Esophagus squamous epithelium (tissue), 5 donors: ENCODE results near the gene PRR35. TPM values are rescaled to one million over a fixed set of nuclear protein-coding genes. Genes with fewer than 3 reads are reported as not detected.

Experiments used
- DNase-seq: peaks from one replicate; lab custom pipeline; 2025; lab: John Stamatoyannopoulos, UW
- H3K27ac ChIP-seq, 4 donors: fragments of 200-600 bp; sonication (generic); one replicate each; pipeline ENCODE4 v1.5.1; 2016 to 2019; ENCODE audit warnings: mild to moderate bottlenecking in 1 of 4
- H3K27me3 ChIP-seq, 4 donors: fragments of 200-600 bp; sonication (generic); 1 replicate in 3 of 4; 2 replicates in 1 of 4; pipeline versions ENCODE4 v1.5.1 to v1.6.0; 2017 to 2021; ENCODE audit warnings: antibody characterized with exemption in 1 of 4
- H3K36me3 ChIP-seq, 3 donors: fragments of 200-600 bp; sonication (generic); one replicate each; pipeline ENCODE4 v1.5.1; 2016 to 2019
- H3K4me1 ChIP-seq, 3 donors: fragments of 200-600 bp; sonication (generic); one replicate each; pipeline ENCODE4 v1.5.1; 2017 to 2019
- H3K4me3 ChIP-seq, 4 donors: fragments of 200-600 bp; sonication (generic); 1 replicate in 3 of 4; 2 replicates in 1 of 4; pipeline ENCODE4 v1.5.1; 2016 to 2019; ENCODE audit warnings: mild to moderate bottlenecking in 2 of 4, moderate library complexity in 1 of 4
- H3K9me3 ChIP-seq, 3 donors: fragments of 200-600 bp; sonication (generic); one replicate each; pipeline ENCODE4 v1.5.1; 2016 to 2019
- CTCF ChIP-seq, 6 experiments: fragments of 450-650 bp in 4 of 6; fragments of 200-600 bp in 2 of 6; sonication (generic) in 2 of 6; IDR thresholded peaks; one replicate each; pipeline ENCODE4 v1.5.1; 2016 to 2019; ENCODE audit warnings: antibody characterized with exemption in 6 of 6, mild to moderate bottlenecking in 4 of 6, moderate library complexity in 4 of 6
- POLR2A ChIP-seq, 4 donors: fragments of 450-650 bp; IDR thresholded peaks; one replicate each; pipeline ENCODE4 v1.6.1; 2017; ENCODE audit warnings: antibody characterized with exemption in 4 of 4, mild to moderate bottlenecking in 4 of 4, moderate library complexity in 3 of 4
- whole genome bisulfite sequencing, 2 donors: methylation state at CpG; one replicate each; pipeline ENCODE4 v1.1.5; 2018; 5-methylcytosine and 5-hydroxymethylcytosine counted together
- intact Hi-C: fragments of 100-400 bp; cut with DNase I; formaldehyde crosslinking; loops from one replicate; pipeline ENCODE4 v1.15.0; 2022
- total RNA-seq, 4 donors: library from RNA; depleted of rRNA; stranded (reverse); fragments of >200 nt; gene quantifications; one replicate each; pipeline ENCODE4 v1.1.0, GENCODE V29; 2016
- donor health status: DM: yes; HTN: yes; CAD: no.

PRR35 gene
- total RNA-seq, 4 donors from 2014 or later: not detected

- intact Hi-C loops: no loop called here
- no peak overlapping the region for H3K4me3 ChIP-seq
- no peak for DNase-seq
- H3K4me1 ChIP-seq: peaks cover 23 to 44% (median 24%) of the 10 kb centered on the region in 3 donors
- H3K36me3 ChIP-seq: peaks cover 0 to 36% (median 0%) of the 10 kb centered on the region in 3 donors
- no peaks in the 10 kb centered on the region for H3K9me3 ChIP-seq
- 60 to 64% methylated on average over 7 to 21 of the region's 34 CpGs for WGBS, 2 donors
- H3K27me3 ChIP-seq: no peaks in the 10 kb centered on the region
- peak overlapping the region in 1 of 4 donors; percentile 9 for H3K27ac ChIP-seq
- no peak for TF ChIP-seq POLR2A (IDR thresholded peaks at IDR 0.05)
- TF ChIP-seq CTCF (IDR thresholded peaks at IDR 0.05): peak in 5 of 6 experiments; percentile 31 to 60 (median 38)
Observed at GRCh38 chr16:521381-522210, 38.6 kb upstream of the PRR35 start.

DNA sequence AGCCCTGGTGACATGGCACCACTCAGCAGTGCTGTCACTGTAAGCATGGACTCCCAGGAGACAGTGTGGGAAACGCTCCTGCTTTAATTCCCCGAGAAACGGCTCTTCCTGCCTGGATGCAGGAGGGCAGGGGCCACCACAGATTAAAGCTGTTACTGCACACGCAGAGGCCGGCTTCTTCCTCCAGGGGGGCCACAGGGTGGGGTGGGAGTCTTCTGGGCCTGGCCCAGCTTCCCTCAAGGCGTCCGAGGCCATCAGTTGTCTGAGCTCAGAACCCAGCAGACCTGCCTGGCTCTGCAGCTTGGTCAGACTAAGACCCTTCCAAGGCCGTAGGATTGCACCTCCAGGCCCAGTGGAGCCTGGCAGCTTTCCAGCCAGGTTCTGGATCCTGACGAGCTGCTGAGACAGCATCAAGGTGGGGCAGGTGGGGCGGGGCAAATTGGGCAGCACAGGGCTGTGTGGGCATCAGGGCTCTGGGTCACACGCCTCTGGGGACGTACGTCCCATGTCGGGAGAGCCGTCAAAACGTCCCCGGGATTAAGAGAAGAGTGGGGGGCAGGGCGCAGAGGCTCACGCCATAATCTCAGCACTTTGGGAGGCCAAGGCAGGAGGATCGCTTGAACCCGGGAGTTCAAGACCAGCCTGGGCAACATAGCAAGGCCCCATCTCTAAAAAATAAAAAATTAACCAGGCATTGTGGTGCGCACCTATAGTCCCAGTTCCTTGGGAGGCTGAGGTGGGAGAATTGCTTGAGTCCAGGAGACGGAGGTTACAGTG, 37.7 kb upstream of the PRR35 start:
- no peak overlapping the region for H3K27ac ChIP-seq
- peaks cover 24 to 49% (median 25%) of the 10 kb centered on the region in 3 donors for H3K4me1 ChIP-seq
- intact Hi-C loops: no loop called here
- TF ChIP-seq CTCF (IDR thresholded peaks at IDR 0.05) (no peak), POLR2A (IDR thresholded peaks at IDR 0.05) (no peak)
- peaks cover 0 to 27% (median 0%) of the 10 kb centered on the region in 3 donors for H3K36me3 ChIP-seq
- no peaks in the 10 kb centered on the region for H3K27me3 ChIP-seq
- 62 to 85% methylated on average over 8 to 13 of the region's 23 CpGs for WGBS, 2 donors
- no peaks in the 10 kb centered on the region for H3K9me3 ChIP-seq
- DNase-seq: no peak
- no peak overlapping the region for H3K4me3 ChIP-seq

DNA sequence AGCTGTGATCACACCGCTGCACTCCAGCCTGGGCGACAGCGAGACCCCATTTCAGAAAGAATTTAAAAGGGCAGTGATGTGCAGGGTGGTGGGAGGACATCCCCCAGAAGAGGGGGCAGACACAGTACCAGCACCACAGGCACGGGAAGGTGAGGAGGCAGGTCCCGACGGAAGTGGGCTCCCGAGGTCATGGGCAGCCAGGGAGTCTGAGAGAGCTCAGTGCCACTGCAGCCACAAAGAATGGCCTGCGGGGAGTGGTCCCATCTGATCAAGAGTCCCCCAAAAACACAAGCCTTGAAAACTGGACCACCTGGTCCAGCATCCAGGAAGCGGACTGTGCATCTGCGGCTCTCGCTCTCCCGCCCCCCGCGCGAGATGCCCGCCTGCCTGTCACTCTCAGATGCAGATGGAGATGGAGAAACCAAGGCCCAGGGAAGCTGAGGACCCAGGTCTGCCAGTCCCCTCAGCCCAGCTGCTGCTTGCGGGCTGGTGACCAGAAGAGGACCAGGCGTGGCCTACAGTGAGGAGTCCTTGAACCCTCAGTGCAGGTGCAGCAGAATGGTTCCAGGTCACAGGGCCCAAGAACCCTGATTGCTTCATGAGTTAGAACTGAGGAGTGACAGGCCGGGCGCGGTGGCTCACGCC, 37.0 kb upstream of the PRR35 start:
- no peaks in the 10 kb centered on the region for H3K9me3 ChIP-seq

DNA sequence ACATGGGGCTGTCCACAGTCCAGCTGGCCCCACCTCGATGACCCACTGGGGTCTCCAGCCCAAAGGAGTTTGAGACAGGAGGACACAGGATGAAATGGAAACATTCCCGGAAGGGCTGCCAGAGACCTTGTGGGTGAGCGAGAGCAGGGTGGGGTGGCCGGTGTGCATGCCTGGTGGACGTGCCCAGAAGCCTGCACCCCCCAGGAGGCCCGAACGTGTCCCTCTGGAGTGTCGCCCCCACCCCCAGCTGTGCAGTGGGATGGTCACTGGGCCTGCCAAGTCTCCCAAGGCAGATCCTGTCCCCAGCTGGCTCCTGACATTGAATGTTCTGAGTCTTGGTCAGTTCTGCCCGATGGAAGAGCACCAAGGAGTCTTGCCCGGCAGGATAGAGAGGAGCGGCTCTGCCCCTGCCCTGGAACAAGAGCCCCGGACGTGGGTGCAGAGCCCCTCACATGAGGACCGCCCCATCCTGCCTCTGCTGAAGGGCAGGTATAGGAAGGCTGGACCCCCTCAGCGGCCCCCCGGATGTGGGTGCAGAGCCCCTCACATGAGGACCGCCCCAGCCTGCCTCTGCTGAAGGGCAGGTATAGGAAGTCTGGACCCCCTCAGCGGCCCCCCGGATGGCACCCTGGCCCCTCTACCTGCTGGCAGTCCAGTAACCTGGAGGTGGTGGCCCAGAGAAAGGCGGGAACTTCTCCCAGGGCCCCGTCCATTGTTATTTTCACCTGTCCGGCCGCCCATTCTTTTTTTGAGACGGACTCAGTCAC, 35.7 kb upstream of the PRR35 start:
- H3K27ac ChIP-seq: peak overlapping the region in 1 of 4 donors; percentile 99
- no peak for DNase-seq
- TF ChIP-seq POLR2A (IDR thresholded peaks at IDR 0.05): no peak
- no peak for TF ChIP-seq CTCF (IDR thresholded peaks at IDR 0.05)

More for the DNA sequence above, 37.0 kb upstream of the PRR35 start:
- no peak overlapping the region for H3K27ac ChIP-seq
- 90 to 100% methylated on average over 2 to 12 of the region's 22 CpGs for WGBS, 2 donors
- no peak overlapping the region for H3K4me3 ChIP-seq
- H3K36me3 ChIP-seq: peaks cover 0 to 26% (median 0%) of the 10 kb centered on the region in 3 donors
- H3K4me1 ChIP-seq: peaks cover 24 to 50% (median 25%) of the 10 kb centered on the region in 3 donors
- DNase-seq: no peak
- intact Hi-C loops: no loop called here
- TF ChIP-seq CTCF (IDR thresholded peaks at IDR 0.05) (no peak), POLR2A (IDR thresholded peaks at IDR 0.05) (no peak)
- H3K27me3 ChIP-seq: no peaks in the 10 kb centered on the region

More for the DNA sequence above, 35.7 kb upstream of the PRR35 start:
- 70 to 93% methylated on average over 4 to 5 of the region's 24 CpGs for WGBS, 2 donors
- intact Hi-C loops: no loop called here
- H3K27me3 ChIP-seq: no peaks in the 10 kb centered on the region
- H3K36me3 ChIP-seq: peaks cover 0 to 19% (median 0%) of the 10 kb centered on the region in 3 donors
- H3K9me3 ChIP-seq: no peaks in the 10 kb centered on the region
- H3K4me1 ChIP-seq: peaks cover 30 to 63% (median 31%) of the 10 kb centered on the region in 3 donors
- no peak overlapping the region for H3K4me3 ChIP-seq
